HS-5 (cell line): ENCODE measurements around the gene ALCAM.

Experiments used
- DNase-seq: peaks from one replicate; pipeline ENCODE4 v3.0.0-alpha.2; 2012; ENCODE audit warnings: low read depth

The ALCAM gene

GRCh38 chr3:105495021-105495420 is 128.3 kb downstream of the ALCAM start:
- no peak for DNase-seq

GRCh38 chr3:105496343-105496742 is 129.6 kb downstream of the ALCAM start:
- no peak for DNase-seq

- DNase-seq: no peak
Measured at GRCh38 chr3:105497386-105497785, 130.7 kb downstream of the ALCAM start.

GRCh38 chr3:105499961-105500360 is 133.3 kb downstream of the ALCAM start:
- DNase-seq: no peak

GRCh38 chr3:105502333-105502732 is 135.6 kb downstream of the ALCAM start:
- no peak for DNase-seq

GRCh38 chr3:105503191-105503593 is 136.5 kb downstream of the ALCAM start:
- DNase-seq: no peak

GRCh38 chr3:105504440-105504951 is 137.8 kb downstream of the ALCAM start:
- DNase-seq: no peak

- no peak for DNase-seq
Measured at GRCh38 chr3:105505170-105505569, 138.5 kb downstream of the ALCAM start.

GRCh38 chr3:105511031-105511430 is 144.3 kb downstream of the ALCAM start:
- DNase-seq: no peak

GRCh38 chr3:105512061-105512460 is 145.4 kb downstream of the ALCAM start:
- DNase-seq: no peak

- DNase-seq: peak; percentile 63
Measured at GRCh38 chr3:105513042-105513441, 146.3 kb downstream of the ALCAM start.

- DNase-seq: no peak
Measured at GRCh38 chr3:105513886-105514285, 147.2 kb downstream of the ALCAM start.

- no peak for DNase-seq
Measured at GRCh38 chr3:105515372-105515771, 148.7 kb downstream of the ALCAM start.

GRCh38 chr3:105516972-105517371 is 150.3 kb downstream of the ALCAM start:
- no peak for DNase-seq

GRCh38 chr3:105518203-105518602 is 151.5 kb downstream of the ALCAM start:
- DNase-seq: no peak

GRCh38 chr3:105518806-105519418 is 152.2 kb downstream of the ALCAM start:
- peak; percentile 51 for DNase-seq

- DNase-seq: no peak
Measured at GRCh38 chr3:105521770-105522169, 155.1 kb downstream of the ALCAM start.

GRCh38 chr3:105523501-105523900 is 156.8 kb downstream of the ALCAM start:
- DNase-seq: no peak

GRCh38 chr3:105525531-105525930 is 158.8 kb downstream of the ALCAM start:
- DNase-seq: no peak

GRCh38 chr3:105526360-105527111 is 159.8 kb downstream of the ALCAM start:
- no peak for DNase-seq

- no peak for DNase-seq
Measured at GRCh38 chr3:105527535-105527934, 160.8 kb downstream of the ALCAM start.

- DNase-seq: no peak
Measured at GRCh38 chr3:105527949-105528348, 161.2 kb downstream of the ALCAM start.

GRCh38 chr3:105528955-105529354 is 162.2 kb downstream of the ALCAM start:
- no peak for DNase-seq

- DNase-seq: no peak
Measured at GRCh38 chr3:105529456-105529855, 162.7 kb downstream of the ALCAM start.
